Astrocyte (in vitro differentiated cells and primary cell): ENCODE results near the gene ANTXR1.

Source experiments
- EZH2 ChIP-seq: IDR thresholded peaks from 2 replicates; pipeline ENCODE4 v1.6.1; 2012; ENCODE audit warnings: mild to moderate bottlenecking, low read length, inconsistent platforms; ENCODE audit not compliant: insufficient read depth
- TF ChIP-seq, protein P1 (sequence below): IDR thresholded peaks from 2 replicates; pipeline ENCODE4 v1.5.1; 2011; ENCODE audit warnings: low read depth, mild to moderate bottlenecking, inconsistent platforms, low read length, moderate library complexity; ENCODE audit not compliant: insufficient read depth

DNA sequence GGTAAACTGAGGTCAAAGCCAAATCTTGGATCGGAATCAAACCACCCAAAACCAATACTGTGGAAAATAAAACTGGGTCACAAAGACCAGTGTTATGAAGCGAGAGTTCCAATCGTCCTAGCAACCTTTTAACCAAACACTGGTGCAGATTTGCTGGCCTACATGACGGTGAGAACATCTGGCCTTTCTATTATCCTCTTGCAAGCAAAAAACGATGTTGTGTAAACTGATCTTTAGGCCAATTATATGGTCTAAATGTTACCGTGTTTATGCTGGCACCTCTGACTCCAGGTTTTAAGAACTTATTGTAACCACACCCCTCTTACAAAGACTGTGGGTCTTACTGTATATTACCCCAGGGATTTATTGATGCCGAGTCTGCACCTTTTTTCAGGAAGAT is 228.1 kb downstream of the ANTXR1 start:
- TF ChIP-seq, protein P1, sequence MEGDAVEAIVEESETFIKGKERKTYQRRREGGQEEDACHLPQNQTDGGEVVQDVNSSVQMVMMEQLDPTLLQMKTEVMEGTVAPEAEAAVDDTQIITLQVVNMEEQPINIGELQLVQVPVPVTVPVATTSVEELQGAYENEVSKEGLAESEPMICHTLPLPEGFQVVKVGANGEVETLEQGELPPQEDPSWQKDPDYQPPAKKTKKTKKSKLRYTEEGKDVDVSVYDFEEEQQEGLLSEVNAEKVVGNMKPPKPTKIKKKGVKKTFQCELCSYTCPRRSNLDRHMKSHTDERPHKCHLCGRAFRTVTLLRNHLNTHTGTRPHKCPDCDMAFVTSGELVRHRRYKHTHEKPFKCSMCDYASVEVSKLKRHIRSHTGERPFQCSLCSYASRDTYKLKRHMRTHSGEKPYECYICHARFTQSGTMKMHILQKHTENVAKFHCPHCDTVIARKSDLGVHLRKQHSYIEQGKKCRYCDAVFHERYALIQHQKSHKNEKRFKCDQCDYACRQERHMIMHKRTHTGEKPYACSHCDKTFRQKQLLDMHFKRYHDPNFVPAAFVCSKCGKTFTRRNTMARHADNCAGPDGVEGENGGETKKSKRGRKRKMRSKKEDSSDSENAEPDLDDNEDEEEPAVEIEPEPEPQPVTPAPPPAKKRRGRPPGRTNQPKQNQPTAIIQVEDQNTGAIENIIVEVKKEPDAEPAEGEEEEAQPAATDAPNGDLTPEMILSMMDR: no peak
- no peak for TF ChIP-seq EZH2
